ENCODE measurements around the gene NVL.
"Not testable (repeated sequence)": the region's sequence is repeated elsewhere in the genome, so short reads cannot be mapped to it uniquely, and the experiment has no call there.

Gene NVL

DNA sequence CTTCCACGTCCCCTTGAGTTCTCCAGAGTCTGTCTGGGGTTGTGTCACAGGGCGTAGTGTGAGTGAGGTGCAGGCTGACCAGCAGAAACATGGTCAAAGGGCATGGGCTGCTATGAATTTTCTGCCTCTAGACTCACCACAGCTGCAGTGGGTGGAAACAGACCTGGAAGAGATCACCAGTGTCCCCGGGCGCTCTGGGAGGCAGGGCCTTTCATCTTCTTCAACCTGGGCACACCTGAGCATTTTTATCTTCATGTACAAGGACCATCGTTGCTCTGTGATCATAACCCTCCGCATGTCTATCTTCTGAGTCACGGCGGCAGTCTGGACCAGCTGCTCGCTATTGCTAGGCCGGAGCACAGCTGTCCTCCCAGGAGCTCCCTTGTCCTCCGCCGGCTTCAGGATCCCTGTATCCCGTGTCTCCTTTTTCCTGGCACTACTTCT, 117.3 kb downstream of the NVL start:
- DNase-seq (ENCODE audit: low read depth, low spot score): no peak
- no peak overlapping the region for H3K4me3 ChIP-seq (ENCODE audit: low read length)

DNA sequence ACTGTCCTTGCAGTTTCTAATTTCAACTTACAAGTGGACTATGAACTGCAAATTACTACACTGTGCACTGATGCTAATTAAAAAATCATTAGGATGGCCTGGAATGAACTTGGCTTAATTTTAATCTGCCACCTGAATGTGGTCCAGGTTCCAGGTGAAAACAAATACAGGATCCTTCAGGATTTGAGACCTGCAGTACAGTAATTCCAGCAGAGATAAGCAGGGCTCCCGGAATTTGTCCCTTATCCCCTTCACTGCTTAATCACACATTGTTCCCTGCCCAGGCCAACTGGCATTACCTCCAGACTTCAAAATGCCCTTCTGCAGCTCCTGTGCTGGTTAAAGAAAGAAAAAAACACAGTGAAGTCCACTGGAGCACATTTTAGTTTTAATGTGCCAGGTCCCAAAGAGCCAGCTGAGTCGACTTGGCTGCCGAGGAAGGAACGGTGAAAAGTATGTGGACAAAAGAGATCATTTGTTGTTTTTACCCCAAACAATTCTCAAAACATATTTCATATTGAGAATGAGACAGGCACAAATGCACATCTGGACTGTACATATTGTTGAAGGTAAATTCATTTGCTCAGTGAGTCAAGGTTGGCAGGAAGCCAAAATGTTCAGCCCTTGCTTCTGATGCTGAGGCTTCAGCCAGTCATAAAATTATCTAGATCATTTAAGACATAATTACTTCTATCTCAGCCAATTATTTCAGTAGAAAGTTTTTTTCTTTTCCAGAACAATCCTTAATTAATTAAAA, 118.6 kb downstream of the NVL start:
- peak; percentile 9 for DNase-seq (ENCODE audit: low read depth, low spot score)
- H3K4me3 ChIP-seq (ENCODE audit: low read length): no peak overlapping the region

DNA sequence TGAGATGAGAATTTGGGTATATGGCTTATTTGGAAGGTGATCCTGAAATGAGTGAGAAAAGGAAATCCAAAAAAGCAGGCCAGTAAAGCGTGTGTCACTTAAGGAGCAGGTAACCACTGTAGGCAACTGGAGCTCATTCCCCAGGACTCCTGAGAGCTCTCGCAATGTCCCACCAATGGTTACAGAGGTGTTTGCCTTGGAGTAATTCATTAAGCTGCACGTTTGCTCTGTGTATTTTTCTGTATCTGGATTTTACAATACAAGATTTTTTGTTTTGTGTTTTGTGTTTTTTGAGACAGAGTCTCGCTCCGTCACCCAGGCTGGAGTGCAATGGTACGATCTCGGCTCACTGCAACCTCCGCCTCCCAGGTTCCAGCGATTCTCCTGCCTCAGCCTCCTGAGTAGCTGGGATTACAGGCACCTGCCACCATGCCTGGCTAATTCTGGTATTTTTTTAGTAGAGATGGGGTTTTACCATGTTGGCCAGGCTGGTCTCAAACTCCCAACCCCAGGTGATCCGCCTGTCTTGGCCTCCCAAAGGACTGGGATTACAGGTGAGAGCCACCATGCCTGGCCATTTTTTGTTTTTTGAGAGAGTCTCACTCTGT, 123.9 kb downstream of the NVL start:
- not testable (repeated sequence) for DNase-seq (ENCODE audit: low read depth, low spot score); H3K4me3 ChIP-seq (ENCODE audit: low read length)

DNA sequence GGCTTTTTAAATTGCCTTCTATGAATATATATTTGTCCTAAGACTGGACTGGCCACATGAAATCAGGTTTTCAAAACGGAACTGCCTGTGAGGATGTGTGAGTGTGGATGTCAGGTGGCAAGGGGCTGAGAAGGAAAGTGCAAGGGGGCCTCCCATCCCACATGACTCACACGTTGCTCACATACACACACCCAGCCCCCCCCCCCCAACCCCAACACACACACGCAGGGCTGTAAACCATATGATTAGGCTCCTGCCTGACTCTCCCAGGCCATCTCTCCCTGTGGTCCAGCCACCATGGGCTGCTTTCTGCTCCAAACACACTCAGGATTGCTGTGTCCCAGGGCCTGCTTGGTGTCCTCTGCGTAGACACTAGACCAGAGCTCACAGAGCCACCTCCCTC, 124.5 kb downstream of the NVL start:
- no peak overlapping the region for H3K4me3 ChIP-seq (ENCODE audit: low read length)
- no peak for DNase-seq (ENCODE audit: low read depth, low spot score)

DNA sequence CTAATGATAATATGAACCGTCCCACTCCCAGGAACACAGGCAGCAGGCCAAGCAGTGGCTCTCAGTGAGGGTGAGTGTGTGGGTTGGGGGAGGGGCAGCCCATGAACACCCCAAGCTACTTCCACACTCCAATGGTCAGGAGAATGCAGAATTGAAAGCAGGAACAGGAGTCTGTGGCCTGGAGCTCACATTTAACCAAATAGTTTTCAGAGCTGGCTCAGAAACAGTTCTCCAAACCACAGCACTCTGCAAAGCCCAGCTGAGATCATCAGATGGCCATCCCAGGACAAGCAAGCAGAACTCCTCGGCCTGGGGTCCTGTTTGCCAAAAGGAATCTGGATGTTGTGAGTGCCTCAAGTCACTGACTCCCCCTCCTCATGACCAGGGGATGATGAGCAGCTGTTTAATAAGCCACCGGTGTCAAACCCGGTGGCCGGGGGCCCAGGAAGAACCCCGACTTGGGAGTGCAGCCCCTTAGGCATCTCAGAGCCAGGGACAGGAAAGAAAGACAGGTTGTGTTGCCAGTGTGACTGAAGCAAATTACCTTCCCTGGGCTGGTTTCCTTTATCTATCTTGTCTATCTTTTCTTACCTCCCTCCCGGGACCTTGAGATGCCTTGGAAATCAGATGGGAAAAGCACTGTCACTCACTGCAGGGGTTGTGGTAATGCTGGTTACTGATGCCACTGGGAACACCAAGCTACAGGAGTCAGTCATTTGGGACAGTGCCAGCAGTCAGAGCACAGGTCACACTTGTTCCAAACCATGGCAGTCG, 126.5 kb downstream of the NVL start:
- H3K4me3 ChIP-seq (ENCODE audit: low read length): no peak overlapping the region
- no peak for DNase-seq (ENCODE audit: low read depth, low spot score)

DNA sequence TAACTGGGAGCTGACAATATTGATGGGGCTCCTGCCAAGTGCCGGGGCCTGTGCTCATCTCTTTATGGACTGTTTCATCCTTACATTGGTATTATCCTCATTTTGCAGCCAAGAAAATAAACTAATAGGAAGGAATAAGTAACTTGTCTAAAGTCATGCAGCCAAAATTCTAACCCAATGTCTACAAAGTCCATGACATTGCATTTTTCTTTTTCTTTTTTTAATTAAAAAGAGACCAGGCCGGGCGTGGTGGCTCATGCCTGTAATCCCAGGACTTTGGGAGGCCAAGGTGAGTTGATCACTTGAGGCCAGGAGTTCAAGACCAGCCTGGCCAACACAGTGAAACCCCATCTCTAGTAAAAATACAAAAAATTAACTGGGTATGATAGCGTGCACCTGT, 128.1 kb downstream of the NVL start:
- DNase-seq (ENCODE audit: low read depth, low spot score): no peak
- no peak overlapping the region for H3K4me3 ChIP-seq (ENCODE audit: low read length)

DNA sequence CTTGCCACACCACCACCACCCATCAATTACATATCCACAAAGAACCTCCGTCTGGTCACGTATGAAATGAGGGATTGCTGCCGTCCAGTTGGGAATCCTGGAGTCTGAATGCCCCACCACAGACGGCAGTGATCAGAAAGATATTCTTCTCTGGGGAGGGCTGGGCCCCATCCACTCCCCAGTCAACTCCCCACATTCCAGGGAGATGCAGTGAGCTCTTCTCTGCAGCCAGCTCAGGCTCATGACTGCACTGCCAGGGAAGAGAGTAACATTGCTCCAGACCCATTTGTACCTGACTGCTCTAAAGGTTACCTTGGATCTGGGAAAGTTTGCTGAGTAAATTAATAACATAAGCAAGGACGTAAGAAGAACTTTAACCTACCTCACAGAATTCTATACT, 128.6 kb downstream of the NVL start:
- DNase-seq (ENCODE audit: low read depth, low spot score): no peak

DNA sequence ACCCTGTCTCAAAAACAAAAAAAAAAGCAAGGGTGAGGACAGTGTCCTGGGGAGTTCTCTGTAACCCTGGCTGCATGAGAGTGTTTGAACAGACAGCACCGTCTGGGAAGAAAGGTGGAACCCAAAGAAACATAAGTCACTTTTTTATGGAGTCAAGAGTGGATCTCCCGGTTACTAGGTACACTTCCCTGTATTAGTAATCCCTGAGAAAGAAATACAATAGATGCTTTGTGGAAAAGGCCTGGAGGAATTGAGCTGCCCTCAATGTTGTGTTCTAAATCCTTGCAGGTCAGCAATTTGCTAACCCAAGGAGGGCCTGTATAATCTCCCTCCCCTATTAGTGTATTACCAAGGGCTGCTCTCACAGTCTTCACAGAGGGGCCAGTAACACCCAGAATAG, 130.3 kb downstream of the NVL start:
- H3K4me3 ChIP-seq (ENCODE audit: low read length): no peak overlapping the region
- DNase-seq (ENCODE audit: low read depth, low spot score): no peak

More for the DNA sequence above, 128.6 kb downstream of the NVL start:
- H3K4me3 ChIP-seq (ENCODE audit: low read length): no peak overlapping the region

DNA sequence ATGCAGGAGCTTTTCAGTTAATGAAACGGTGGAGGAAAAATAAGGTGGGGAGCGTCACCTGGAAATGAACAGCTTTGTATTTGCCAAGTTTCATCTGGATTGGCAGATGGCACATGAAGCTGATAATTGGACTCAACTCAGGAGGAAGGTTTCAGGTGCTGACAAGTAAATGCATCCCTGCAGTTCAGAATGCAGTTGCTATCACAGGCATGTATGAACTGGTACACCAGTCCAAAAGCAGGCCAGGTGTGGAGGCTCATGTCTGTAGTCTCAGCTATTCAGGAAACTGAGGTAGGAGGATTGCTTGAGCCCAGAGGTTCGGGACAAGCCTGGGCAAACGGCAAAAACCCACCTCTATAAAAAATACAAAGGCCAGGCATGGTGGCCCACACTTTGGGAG, 131.4 kb downstream of the NVL start:
- H3K4me3 ChIP-seq (ENCODE audit: low read length): no peak overlapping the region
- DNase-seq (ENCODE audit: low read depth, low spot score): no peak

DNA sequence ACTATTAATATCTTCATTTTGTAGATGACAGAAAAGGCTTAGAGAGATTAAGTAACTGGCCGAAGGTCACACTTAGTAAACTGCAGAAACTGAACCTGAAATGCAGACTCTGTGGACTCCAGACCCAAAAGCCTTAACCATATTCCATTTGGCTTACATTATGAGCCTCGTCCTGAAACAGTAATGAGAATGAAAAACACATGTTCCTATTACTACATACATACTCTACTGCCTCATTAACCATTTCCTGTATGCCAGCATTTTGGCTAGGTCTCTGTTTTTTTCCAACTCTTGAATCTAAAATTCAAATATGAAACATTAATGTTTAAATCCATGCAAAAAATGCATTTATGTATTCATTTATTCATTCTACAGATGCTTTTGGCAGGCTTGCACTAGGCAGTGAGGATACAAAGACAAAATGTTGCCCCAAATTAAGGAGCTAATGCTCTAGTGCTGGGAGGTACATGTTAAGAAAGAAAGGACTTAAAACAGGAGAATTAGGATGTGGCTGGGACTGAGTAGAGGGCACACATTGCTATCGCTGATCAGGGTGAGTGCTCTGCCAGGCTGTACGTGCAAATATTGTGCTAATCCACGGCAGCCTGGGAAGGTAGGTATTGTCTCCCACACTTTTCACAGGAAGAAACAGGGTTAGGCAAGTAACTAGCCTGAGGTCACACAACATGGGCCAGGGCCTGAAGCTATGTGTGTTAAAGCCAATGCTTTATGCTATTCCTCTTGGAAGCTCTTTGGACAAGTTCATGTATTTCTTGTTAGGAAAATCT, 133.0 kb downstream of the NVL start:
- DNase-seq (ENCODE audit: low read depth, low spot score): no peak
- H3K4me3 ChIP-seq (ENCODE audit: low read length): no peak overlapping the region

DNA sequence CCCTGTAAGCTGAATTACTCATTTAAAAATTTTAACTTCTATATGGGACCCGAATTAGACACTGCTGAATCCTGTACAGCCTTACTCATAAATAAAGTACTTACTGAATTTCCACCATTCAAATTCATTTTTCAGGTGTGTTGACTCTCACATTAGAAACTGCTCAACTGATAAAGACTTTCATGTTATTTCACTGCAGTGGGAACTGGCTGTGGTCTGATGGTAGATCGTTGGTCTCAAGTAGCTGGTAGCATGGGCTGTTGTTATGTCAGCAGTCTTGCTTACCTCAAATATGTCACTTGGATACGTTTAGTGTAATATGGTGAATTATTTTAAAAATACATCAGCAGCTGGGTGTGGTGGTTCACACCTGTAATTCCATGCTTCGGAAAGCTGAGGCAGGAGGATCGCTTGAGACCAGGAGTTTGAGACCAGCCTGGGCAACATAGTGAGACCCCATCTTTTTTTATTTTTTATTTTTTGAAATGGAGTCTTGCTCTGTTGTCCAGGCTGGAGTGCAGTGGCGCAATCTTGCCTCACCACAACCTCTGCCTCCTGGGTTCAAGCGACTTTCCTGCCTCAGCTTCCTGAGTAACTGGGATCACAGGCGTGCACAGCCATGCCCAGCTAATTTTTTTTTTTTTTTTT, 136.5 kb downstream of the NVL start:
- no peak for DNase-seq (ENCODE audit: low read depth, low spot score)
- H3K4me3 ChIP-seq (ENCODE audit: low read length): no peak overlapping the region

DNA sequence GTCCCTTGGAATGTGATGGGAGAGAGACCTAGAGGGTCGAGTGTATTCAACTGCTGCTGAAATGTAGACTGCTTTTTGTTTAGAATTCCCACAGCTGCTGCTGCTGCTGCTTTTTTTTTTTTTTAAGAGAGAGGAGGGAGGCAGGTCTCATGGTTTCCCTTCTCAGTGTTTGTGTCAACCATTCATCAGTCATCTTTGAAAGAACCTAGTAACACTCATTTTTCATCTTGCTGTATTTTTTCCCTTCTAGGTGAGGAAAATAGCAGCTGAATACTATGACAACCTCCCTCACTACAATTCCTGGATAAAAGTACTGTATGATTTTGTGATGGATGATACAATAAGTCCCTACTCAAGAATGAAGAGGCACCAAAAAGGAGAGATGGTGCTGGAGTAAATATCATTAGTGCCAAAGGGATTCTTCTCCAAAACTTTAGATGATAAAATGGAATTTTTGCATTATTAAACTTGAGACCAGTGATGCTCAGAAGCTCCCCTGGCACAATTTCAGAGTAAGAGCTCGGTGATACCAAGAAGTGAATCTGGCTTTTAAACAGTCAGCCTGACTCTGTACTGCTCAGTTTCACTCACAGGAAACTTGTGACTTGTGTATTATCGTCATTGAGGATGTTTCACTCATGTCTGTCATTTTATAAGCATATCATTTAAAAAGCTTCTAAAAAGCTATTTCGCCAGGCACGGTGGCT, 137.7 kb downstream of the NVL start:
- no peak for DNase-seq (ENCODE audit: low read depth, low spot score)

DNA sequence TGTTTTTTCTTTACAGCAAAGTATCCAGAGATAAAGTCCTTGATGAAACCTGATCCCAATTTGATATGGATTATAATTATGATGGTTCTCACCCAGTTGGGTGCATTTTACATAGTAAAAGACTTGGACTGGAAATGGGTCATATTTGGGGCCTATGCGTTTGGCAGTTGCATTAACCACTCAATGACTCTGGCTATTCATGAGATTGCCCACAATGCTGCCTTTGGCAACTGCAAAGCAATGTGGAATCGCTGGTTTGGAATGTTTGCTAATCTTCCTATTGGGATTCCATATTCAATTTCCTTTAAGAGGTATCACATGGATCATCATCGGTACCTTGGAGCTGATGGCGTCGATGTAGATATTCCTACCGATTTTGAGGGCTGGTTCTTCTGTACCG, 140.4 kb downstream of the NVL start:
- DNase-seq (ENCODE audit: low read depth, low spot score): no peak
- no peak overlapping the region for H3K4me3 ChIP-seq (ENCODE audit: low read length)

More for the DNA sequence above, 137.7 kb downstream of the NVL start:
- no peak overlapping the region for H3K4me3 ChIP-seq (ENCODE audit: low read length)

DNA sequence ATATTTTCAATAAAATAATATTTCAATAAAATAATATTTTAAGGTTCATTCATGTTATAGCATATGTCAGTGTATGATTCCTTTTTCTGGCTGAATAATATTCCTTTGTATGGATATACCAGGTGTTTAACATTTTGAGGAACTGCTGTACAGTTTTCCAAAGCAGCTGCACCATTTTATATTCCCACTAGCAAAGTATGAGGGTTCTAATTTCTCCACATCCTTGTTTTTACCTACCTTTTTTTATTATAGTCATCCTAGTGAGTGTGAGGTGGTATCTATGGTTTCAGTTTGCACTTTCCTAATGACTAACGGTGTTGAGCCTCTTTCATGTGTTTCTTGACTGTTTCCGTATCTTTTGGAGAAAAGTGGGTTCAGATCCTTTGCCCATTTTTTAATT, 141.7 kb downstream of the NVL start:
- no peak overlapping the region for H3K4me3 ChIP-seq (ENCODE audit: low read length)
- DNase-seq (ENCODE audit: low read depth, low spot score): no peak

DNA sequence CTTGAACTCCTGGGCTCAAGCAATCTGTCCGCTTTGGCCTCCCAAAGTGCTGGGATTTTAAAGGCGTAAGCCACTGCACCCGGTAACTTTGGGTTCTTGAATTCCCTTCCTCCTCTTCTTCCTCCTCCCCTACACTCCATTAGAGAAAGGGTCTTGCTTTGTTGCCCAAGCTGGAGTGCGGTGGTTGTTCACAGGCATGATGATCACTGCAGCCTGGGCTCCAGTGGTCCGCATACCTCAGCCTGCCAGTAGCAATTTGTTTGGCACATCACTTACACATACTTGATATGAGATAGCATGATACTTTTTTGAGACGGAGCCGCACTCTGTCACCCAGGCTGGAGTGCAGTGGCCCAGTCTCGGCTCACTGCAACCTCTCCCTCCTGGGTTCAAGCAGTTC, 144.8 kb downstream of the NVL start:
- no peak overlapping the region for H3K4me3 ChIP-seq (ENCODE audit: low read length)
- DNase-seq (ENCODE audit: low read depth, low spot score): no peak

DNA sequence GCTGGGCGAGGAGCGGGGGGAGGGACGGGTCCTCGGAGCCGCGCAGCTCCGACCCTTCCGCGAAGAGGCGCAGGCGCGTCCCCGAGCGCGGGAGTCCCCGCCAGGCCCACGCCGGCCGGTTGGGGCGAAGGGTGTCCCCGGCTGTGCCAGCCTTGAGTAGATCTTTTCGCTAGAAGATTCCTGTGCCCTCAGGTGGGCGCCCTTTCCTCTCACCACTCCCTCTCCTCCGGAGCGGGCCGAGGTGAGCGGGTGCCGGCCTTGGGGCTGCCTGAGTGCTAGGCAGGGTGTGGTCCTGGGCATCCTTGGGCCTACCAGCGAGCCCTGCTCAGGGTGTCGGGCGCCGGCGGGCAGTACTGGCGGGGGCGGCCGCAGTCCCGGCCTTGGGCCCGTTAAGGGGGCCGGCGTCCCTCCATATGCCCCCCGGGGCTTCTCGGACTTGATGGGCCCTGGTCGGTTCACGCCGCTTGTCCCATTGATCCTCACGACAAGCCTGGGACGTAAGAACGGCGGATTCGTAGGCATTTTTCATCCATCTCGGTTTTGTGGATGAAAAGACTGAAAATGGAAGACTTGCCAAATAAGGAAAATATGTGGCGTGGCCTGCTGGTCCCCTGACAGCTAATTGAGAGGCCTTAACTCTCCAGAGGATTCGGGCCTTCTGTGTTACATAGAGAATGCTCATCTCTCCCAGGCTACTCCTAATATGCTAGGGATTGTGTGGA, 146.2 kb downstream of the NVL start:
- peak; percentile 27 for DNase-seq (ENCODE audit: low read depth, low spot score)
- peak overlapping the region; percentile 60 for H3K4me3 ChIP-seq (ENCODE audit: low read length)

DNA sequence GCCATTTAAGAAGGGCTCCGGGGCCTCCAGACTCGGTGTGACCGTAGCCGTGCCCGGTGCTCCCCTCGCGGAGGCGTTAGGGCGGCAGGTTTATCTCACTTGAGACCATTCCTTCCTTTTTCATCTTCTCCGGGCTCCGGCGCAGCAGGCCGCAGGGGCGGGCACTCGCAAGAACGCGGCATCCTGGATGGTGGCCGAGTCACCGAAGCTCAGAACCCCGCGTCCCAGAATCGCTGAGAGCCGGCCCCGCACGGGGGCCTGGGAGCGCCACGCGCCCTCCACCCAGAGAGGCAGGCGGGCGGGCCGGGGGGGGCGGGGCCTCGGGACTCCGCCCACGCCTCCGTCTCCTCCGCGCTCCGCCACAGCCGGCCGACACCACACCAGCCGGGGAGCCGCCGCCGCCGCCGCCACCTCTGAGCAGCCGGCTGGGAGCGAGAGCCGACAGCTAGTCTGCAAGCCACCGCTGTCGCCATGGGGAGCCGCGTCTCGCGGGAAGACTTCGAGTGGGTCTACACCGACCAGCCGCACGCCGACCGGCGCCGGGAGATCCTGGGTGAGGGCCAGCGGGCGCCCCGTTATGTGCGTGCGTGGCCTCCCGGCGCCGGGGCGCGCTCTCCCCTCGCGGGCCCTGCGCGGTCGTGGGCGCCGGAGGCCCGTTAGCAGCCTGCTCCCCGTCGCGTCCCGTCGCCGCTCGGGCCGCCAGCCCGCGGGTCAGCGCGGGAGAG, 146.9 kb downstream of the NVL start, which contains the start of gene DEGS1:
Gene DEGS1, plus strand, starts transcription at position 375 of the 725 bp plus-strand sequence. Its CDS starts 97 bp downstream, at position 472.
- DNase-seq (ENCODE audit: low read depth, low spot score): peak; percentile 66
- H3K4me3 ChIP-seq (ENCODE audit: low read length): peak within 1 kb of the TSS; percentile 60
